ENCODE data around the gene IGFL4. TPM values are rescaled to one million over a fixed set of nuclear protein-coding genes. Genes with fewer than 3 reads are reported as not detected.

Gene IGFL4
- total RNA-seq, 2 experiments from 2014 or later: not detected

GRCh38 chr19:46073268-46073922 lies 32.6 kb upstream of the IGFL4 start:
- peaks cover 7% of the 10 kb centered on the region for H3K4me1 Mint-ChIP-seq (ENCODE audit: low read depth)
- CTCF ChIA-PET: interaction anchor here (2.0 kb wide), 1 partner anchor 116 kb away, joined by 8 read pairs; no protein-coding TSS in a partner anchor
- intact Hi-C loops (cut with micrococcal nuclease): loop anchor here (10.0 kb wide), 1 partner anchor 49 kb away; the partner anchor contains the start of gene PGLYRP1

GRCh38 chr19:46069806-46070341 lies 29.1 kb upstream of the IGFL4 start:
- no peaks in the 10 kb centered on the region for H3K36me3 Mint-ChIP-seq (ENCODE audit: low read depth)
- peaks cover 55% of the 10 kb centered on the region for H3K27me3 Mint-ChIP-seq
- H3K4me3 Mint-ChIP-seq: no peak overlapping the region
- ChIA-PET CTCF (interaction anchor here (0.6 to 1.9 kb wide), 2 partner anchors 9 to 196 kb away, joined by 3 to 6 read pairs; no protein-coding TSS in a partner anchor), POLR2A (no interaction called here)
- intact Hi-C loops (cut with micrococcal nuclease): loop anchor here (10.0 kb wide), 1 partner anchor 45 kb away; the partner anchor contains the start of gene PGLYRP1
- H3K4me1 Mint-ChIP-seq (ENCODE audit: low read depth): peaks cover 3% of the 10 kb centered on the region
- no peak overlapping the region for H3K27ac Mint-ChIP-seq
- DNase-seq (no peak), ATAC-seq (no peak)
- TF ChIP-seq CTCF (IDR thresholded peaks at IDR 0.05): no peak
- no peaks in the 10 kb centered on the region for H3K9me3 Mint-ChIP-seq

More at GRCh38 chr19:46073268-46073922, 32.6 kb upstream of the IGFL4 start:
- DNase-seq (no peak), ATAC-seq (no peak)
- Mint-ChIP-seq H3K27me3 (peaks cover 69% of the 10 kb centered on the region), H3K9me3 (no peaks in the 10 kb centered on the region), H3K36me3 (ENCODE audit: low read depth) (no peaks in the 10 kb centered on the region), H3K27ac (no peak overlapping the region), H3K4me3 (no peak overlapping the region)
- no peak for TF ChIP-seq CTCF (IDR thresholded peaks at IDR 0.05)
- POLR2A ChIA-PET: no interaction called here

- ChIA-PET POLR2A (no interaction called here), CTCF (no interaction called here)
- H3K4me1 Mint-ChIP-seq (ENCODE audit: low read depth): peaks cover 3% of the 10 kb centered on the region
- H3K9me3 Mint-ChIP-seq: no peaks in the 10 kb centered on the region
- DNase-seq (no peak), ATAC-seq (no peak)
- no peak overlapping the region for H3K4me3 Mint-ChIP-seq
- no peak for TF ChIP-seq CTCF (IDR thresholded peaks at IDR 0.05)
- H3K27ac Mint-ChIP-seq: no peak overlapping the region
- intact Hi-C loops (cut with micrococcal nuclease): no loop called here
- H3K36me3 Mint-ChIP-seq (ENCODE audit: low read depth): no peaks in the 10 kb centered on the region
- H3K27me3 Mint-ChIP-seq: peaks cover 54% of the 10 kb centered on the region
Measured at GRCh38 chr19:46068345-46069258, 27.8 kb upstream of the IGFL4 start.

GRCh38 chr19:46067691-46068090 lies 26.9 kb upstream of the IGFL4 start:
- CTCF ChIA-PET: no interaction called here
- Mint-ChIP-seq H3K36me3 (ENCODE audit: low read depth) (no peaks in the 10 kb centered on the region), H3K4me1 (ENCODE audit: low read depth) (peaks cover 3% of the 10 kb centered on the region), H3K9me3 (no peaks in the 10 kb centered on the region), H3K27me3 (peaks cover 53% of the 10 kb centered on the region), H3K4me3 (no peak overlapping the region), H3K27ac (no peak overlapping the region)
- DNase-seq (no peak), ATAC-seq (no peak)
- no peak for TF ChIP-seq CTCF (IDR thresholded peaks at IDR 0.05)
- intact Hi-C loops (cut with micrococcal nuclease): no loop called here
- POLR2A ChIA-PET: no interaction called here
